ENCODE data around the gene TYMS. TPM values are rescaled to one million over a fixed set of nuclear protein-coding genes. Genes with fewer than 3 reads are reported as not detected.

The TYMS gene
- total and polyA plus RNA-seq, 9 of the 15 experiments (the other 6 are each of a cell fraction or from before 2014, with no cell fraction given), result 69.1 to 409 (median 175) TPM

DNA sequence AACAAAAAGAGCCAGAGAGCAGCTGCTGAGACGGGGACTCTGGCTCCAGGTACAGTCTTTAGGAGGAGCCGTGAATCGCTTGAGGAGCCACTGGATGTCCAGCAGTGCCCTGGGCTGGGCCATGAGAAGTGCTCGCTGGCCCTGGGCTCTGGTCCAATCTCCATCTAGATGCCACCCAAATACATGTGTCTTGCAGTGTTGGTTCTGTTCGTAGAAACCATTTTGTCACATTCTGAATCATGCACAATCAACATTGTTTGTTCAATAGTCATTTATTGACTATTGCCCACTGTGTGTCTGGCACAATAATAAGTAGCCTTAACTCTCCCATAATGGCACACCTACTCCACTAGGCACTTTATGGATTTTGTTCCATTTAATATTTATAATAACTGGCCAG lies 26.1 kb downstream of the TYMS start (continued):
- TF ChIP-seq, protein P1, sequence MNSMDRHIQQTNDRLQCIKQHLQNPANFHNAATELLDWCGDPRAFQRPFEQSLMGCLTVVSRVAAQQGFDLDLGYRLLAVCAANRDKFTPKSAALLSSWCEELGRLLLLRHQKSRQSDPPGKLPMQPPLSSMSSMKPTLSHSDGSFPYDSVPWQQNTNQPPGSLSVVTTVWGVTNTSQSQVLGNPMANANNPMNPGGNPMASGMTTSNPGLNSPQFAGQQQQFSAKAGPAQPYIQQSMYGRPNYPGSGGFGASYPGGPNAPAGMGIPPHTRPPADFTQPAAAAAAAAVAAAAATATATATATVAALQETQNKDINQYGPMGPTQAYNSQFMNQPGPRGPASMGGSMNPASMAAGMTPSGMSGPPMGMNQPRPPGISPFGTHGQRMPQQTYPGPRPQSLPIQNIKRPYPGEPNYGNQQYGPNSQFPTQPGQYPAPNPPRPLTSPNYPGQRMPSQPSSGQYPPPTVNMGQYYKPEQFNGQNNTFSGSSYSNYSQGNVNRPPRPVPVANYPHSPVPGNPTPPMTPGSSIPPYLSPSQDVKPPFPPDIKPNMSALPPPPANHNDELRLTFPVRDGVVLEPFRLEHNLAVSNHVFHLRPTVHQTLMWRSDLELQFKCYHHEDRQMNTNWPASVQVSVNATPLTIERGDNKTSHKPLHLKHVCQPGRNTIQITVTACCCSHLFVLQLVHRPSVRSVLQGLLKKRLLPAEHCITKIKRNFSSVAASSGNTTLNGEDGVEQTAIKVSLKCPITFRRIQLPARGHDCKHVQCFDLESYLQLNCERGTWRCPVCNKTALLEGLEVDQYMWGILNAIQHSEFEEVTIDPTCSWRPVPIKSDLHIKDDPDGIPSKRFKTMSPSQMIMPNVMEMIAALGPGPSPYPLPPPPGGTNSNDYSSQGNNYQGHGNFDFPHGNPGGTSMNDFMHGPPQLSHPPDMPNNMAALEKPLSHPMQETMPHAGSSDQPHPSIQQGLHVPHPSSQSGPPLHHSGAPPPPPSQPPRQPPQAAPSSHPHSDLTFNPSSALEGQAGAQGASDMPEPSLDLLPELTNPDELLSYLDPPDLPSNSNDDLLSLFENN (IDR thresholded peaks at IDR 0.05; ENCODE audit: low read depth in 2 of 2, low read length in 2 of 2), result no peak
- TF ChIP-seq FIP1L1 (IDR thresholded peaks at IDR 0.05; ENCODE audit: low read depth, low read length, poor library complexity, severe bottlenecking), result no peak
- TF ChIP-seq RNF2 (IDR thresholded peaks at IDR 0.05), result no peak
- TF ChIP-seq RCOR1 (IDR thresholded peaks at IDR 0.05; ENCODE audit: borderline replicate concordance in 1 of 2, low read depth in 2 of 2, low read length in 2 of 2), result no peak
- no peak for TF ChIP-seq RBM14 (IDR thresholded peaks at IDR 0.05; ENCODE audit: borderline replicate concordance, insufficient read depth, low read depth, low read length)
- TF ChIP-seq KLF13 (tag; IDR thresholded peaks at IDR 0.05; ENCODE audit: borderline replicate concordance, low read depth), result no peak
- no peak for TF ChIP-seq NR2C1 (IDR thresholded peaks at IDR 0.05)
- TF ChIP-seq NR2C1 (tag; IDR thresholded peaks at IDR 0.05), result no peak
- TF ChIP-seq SAFB2 (IDR thresholded peaks at IDR 0.05; ENCODE audit: borderline replicate concordance, low read depth, low read length, severe bottlenecking), result no peak
- TF ChIP-seq SRSF3 (IDR thresholded peaks at IDR 0.05; ENCODE audit: insufficient read depth, low read length), result no peak
- TF ChIP-seq ZNF23 (CRISPR knock-in tag; IDR thresholded peaks at IDR 0.05), result no peak
- TF ChIP-seq SMAD1 (IDR thresholded peaks at IDR 0.05; ENCODE audit: low read depth, low read length, partially characterized antibody), result no peak
- no peak for TF ChIP-seq PCBP1 (IDR thresholded peaks at IDR 0.05; ENCODE audit: low read depth, low read length, poor library complexity, severe bottlenecking)
